CD14-positive monocyte (primary cell): Measurements from ENCODE around the gene ATP2B1. TPM values are rescaled to one million over a fixed set of nuclear protein-coding genes. Genes with fewer than 3 reads are reported as not detected.

ENCODE experiments used
- DNase-seq, 3 donors: peaks; one replicate each; pipeline ENCODE4 v3.0.0-alpha.2; 2011 to 2022
- H2AFZ ChIP-seq: 2 replicates; pipeline ENCODE4 v1.6.0; 2012; ENCODE audit warnings: mild to moderate bottlenecking, low read depth, low read length, inconsistent platforms; ENCODE audit not compliant: insufficient read depth, poor library complexity, severe bottlenecking
- H3K27ac ChIP-seq, 2 donors: 1 replicate in 1 of 2; 2 replicates in 1 of 2; pipeline ENCODE4 v1.5.1; 2012 to 2013; ENCODE audit warnings: low read length in 2 of 2, control low read depth in 1 of 2, inconsistent platforms in 1 of 2, low read depth in 1 of 2, mild to moderate bottlenecking in 1 of 2
- H3K27me3 ChIP-seq, 2 donors: one replicate each; pipeline versions ENCODE4 v1.6.0 to v1.6.1; 2011 to 2013; ENCODE audit warnings: low read length in 2 of 2; ENCODE audit not compliant: control insufficient read depth in 2 of 2, insufficient read depth in 2 of 2
- H3K36me3 ChIP-seq, 2 donors: replicated peaks in 1 of 2; 1 replicate in 1 of 2; 2 replicates in 1 of 2; pipeline versions ENCODE4 v1.5.1 to v1.6.1; 2012 to 2013; ENCODE audit warnings: low read length in 2 of 2, control low read depth in 1 of 2, inconsistent platforms in 1 of 2, mild to moderate bottlenecking in 1 of 2; ENCODE audit not compliant: insufficient read depth in 2 of 2, control insufficient read depth in 1 of 2
- H3K4me1 ChIP-seq, 2 donors: 1 replicate in 1 of 2; 2 replicates in 1 of 2; pipeline versions ENCODE4 v1.5.1 to v1.6.1; 2012 to 2013; ENCODE audit warnings: low read length in 2 of 2, control low read depth in 1 of 2, inconsistent platforms in 1 of 2, mild to moderate bottlenecking in 1 of 2, moderate library complexity in 1 of 2; ENCODE audit not compliant: insufficient read depth in 2 of 2, control insufficient read depth in 1 of 2
- H3K4me2 ChIP-seq: replicated peaks from 2 replicates; pipeline ENCODE3; 2012; ENCODE audit warnings: low read length, moderate library complexity, mild to moderate bottlenecking; ENCODE audit not compliant: poor library complexity, severe bottlenecking; ENCODE audit errors: extremely low read depth
- H3K4me3 ChIP-seq, 3 experiments: fragments of 200-600 bp in 1 of 3; sonication (generic) in 1 of 3; replicated peaks in 1 of 3; 1 replicate in 2 of 3; 2 replicates in 1 of 3; pipeline ENCODE4 v1.5.1; 2011 to 2013; ENCODE audit warnings: low read length in 3 of 3, mild to moderate bottlenecking in 3 of 3, control low read depth in 2 of 3, low read depth in 2 of 3, inconsistent platforms in 1 of 3, moderate library complexity in 1 of 3
- H3K79me2 ChIP-seq: 2 replicates; pipeline ENCODE4 v1.6.0; 2012; ENCODE audit warnings: mild to moderate bottlenecking, control low read depth, inconsistent platforms, low read length, moderate library complexity; ENCODE audit not compliant: insufficient read depth
- H3K9ac ChIP-seq: 2 replicates; pipeline ENCODE4 v1.6.0; 2017; ENCODE audit warnings: low read length, mild to moderate bottlenecking; ENCODE audit not compliant: insufficient read depth, poor library complexity, severe bottlenecking
- H3K9me3 ChIP-seq, 2 donors: replicated peaks in 1 of 2; 1 replicate in 1 of 2; 2 replicates in 1 of 2; pipeline versions ENCODE4 v1.5.1 to v1.6.1; 2012 to 2013; ENCODE audit warnings: low read length in 2 of 2, control low read depth in 1 of 2; ENCODE audit not compliant: control insufficient read depth in 1 of 2, insufficient read depth in 1 of 2
- H4K20me1 ChIP-seq: 2 replicates; pipeline ENCODE4 v1.6.0; 2012; ENCODE audit warnings: mild to moderate bottlenecking, low read length, control low read depth, moderate library complexity; ENCODE audit not compliant: insufficient read depth
- H3K27ac Mint-ChIP-seq, 7 donors: one replicate each; pipeline ENCODE4 v1.8.0; 2020; ENCODE audit warnings: mild to moderate bottlenecking in 7 of 7, mixed read lengths in 7 of 7, moderate library complexity in 6 of 7, inconsistent platforms in 2 of 7
- H3K27me3 Mint-ChIP-seq, 3 donors: one replicate each; pipeline ENCODE4 v1.8.0; 2021 to 2022; ENCODE audit warnings: low read depth in 3 of 3, mild to moderate bottlenecking in 3 of 3, mixed read lengths in 3 of 3, moderate library complexity in 3 of 3, inconsistent platforms in 1 of 3
- H3K36me3 Mint-ChIP-seq, 2 donors: one replicate each; pipeline ENCODE4 v1.8.0; 2020; ENCODE audit warnings: mixed read lengths in 2 of 2, inconsistent platforms in 1 of 2, mild to moderate bottlenecking in 1 of 2
- H3K4me1 Mint-ChIP-seq: one replicate; pipeline ENCODE4 v1.8.0; 2020; ENCODE audit warnings: mild to moderate bottlenecking, mixed read lengths
- H3K4me3 Mint-ChIP-seq, 2 donors: one replicate each; pipeline ENCODE4 v1.8.0; 2020; ENCODE audit warnings: mild to moderate bottlenecking in 2 of 2, mixed read lengths in 2 of 2, moderate library complexity in 1 of 2
- H3K9me3 Mint-ChIP-seq, 7 donors: one replicate each; pipeline ENCODE4 v1.8.0; 2020 to 2022; ENCODE audit warnings: mixed read lengths in 7 of 7, mild to moderate bottlenecking in 6 of 7, moderate library complexity in 6 of 7, inconsistent platforms in 2 of 7
- CTCF ChIP-seq: fragments of 200-600 bp; IDR thresholded peaks from one replicate; pipeline ENCODE4 v1.8.0; 2022; ENCODE audit warnings: antibody characterized with exemption, mild to moderate bottlenecking
- WGBS: methylation state at CpG from one replicate; pipeline ENCODE4 v1.1.5; 2013; ENCODE audit warnings: missing lambda C conversion rate; ENCODE audit not compliant: insufficient coverage; 5-methylcytosine and 5-hydroxymethylcytosine counted together
- intact Hi-C, 2 donors: fragments of 100-400 bp; cut with micrococcal nuclease; formaldehyde crosslinking; loops; one replicate each; pipeline versions ENCODE4 v1.15.0 to v1.15.1; 2023
- polyA plus RNA-seq, 3 donors: library from polyadenylated mRNA; depleted of rRNA in 1 of 3; unstranded in 2 of 3; stranded (reverse) in 1 of 3; fragments of 300-500 nt in 2 of 3; fragments of >200 nt in 1 of 3; fragmentation: Illumina TruSeq in 2 of 3; gene quantifications; 1 replicate in 2 of 3; 2 replicates in 1 of 3; pipeline ENCODE4 v1.2.3, GENCODE V29; 2012 to 2021

The ATP2B1 gene
- polyA plus RNA-seq, 3 donors: 35.9 to 59.3 (median 53.9) TPM

GRCh38 chr12:89552376-89552775 lies 156.3 kb downstream of the ATP2B1 start:
- Mint-ChIP-seq H3K9me3 (peaks cover 0 to 4% (median 0%) of the 10 kb centered on the region in 7 donors), H3K4me3 (no peak overlapping the region), H3K27ac (no peak overlapping the region), H3K4me1 (peaks cover 2% of the 10 kb centered on the region), H3K36me3 (no peaks in the 10 kb centered on the region), H3K27me3 (peaks cover 0 to 2% (median 0%) of the 10 kb centered on the region in 3 donors)
- H3K79me2 ChIP-seq: no peaks in the 10 kb centered on the region
- no peaks in the 10 kb centered on the region for H3K27me3 ChIP-seq
- no peaks in the 10 kb centered on the region for H4K20me1 ChIP-seq
- 60% methylated on average over 1 of the region's 1 CpG for WGBS
- H3K27ac ChIP-seq: no peak overlapping the region
- H3K4me1 ChIP-seq: no peaks in the 10 kb centered on the region
- DNase-seq: no peak
- no peaks in the 10 kb centered on the region for H3K36me3 ChIP-seq
- H3K9ac ChIP-seq: no peak overlapping the region
- H3K4me2 ChIP-seq: no peak overlapping the region
- no peak overlapping the region for H2AFZ ChIP-seq
- intact Hi-C loops: no loop called here
- H3K4me3 ChIP-seq: no peak overlapping the region
- H3K9me3 ChIP-seq: no peaks in the 10 kb centered on the region
- TF ChIP-seq CTCF: no peak

GRCh38 chr12:89551747-89552146 lies 156.9 kb downstream of the ATP2B1 start:
- H3K9ac ChIP-seq: no peak overlapping the region
- no peaks in the 10 kb centered on the region for H3K36me3 ChIP-seq
- H2AFZ ChIP-seq: no peak overlapping the region
- peaks cover 0 to 4% (median 0%) of the 10 kb centered on the region in 7 donors for H3K9me3 Mint-ChIP-seq
- no peak overlapping the region for H3K4me2 ChIP-seq
- H3K27me3 Mint-ChIP-seq: peaks cover 0 to 2% (median 0%) of the 10 kb centered on the region in 3 donors
- H3K9me3 ChIP-seq: no peaks in the 10 kb centered on the region
- H3K27me3 ChIP-seq: no peaks in the 10 kb centered on the region
- no peaks in the 10 kb centered on the region for H3K4me1 ChIP-seq
- H4K20me1 ChIP-seq: no peaks in the 10 kb centered on the region
- H3K79me2 ChIP-seq: no peaks in the 10 kb centered on the region
- no peak overlapping the region for H3K27ac Mint-ChIP-seq
- H3K4me3 Mint-ChIP-seq: no peak overlapping the region
- TF ChIP-seq CTCF: no peak
- H3K27ac ChIP-seq: no peak overlapping the region
- intact Hi-C loops: no loop called here
- H3K36me3 Mint-ChIP-seq: no peaks in the 10 kb centered on the region
- H3K4me3 ChIP-seq: no peak overlapping the region
- DNase-seq: no peak
- WGBS: no CpG with 5 or more reads among the region's 2 CpGs
- H3K4me1 Mint-ChIP-seq: peaks cover 2% of the 10 kb centered on the region
